ENCODE measurements around the gene HBA1.
"Not testable (repeated sequence)": the region's sequence is repeated elsewhere in the genome, so short reads cannot be mapped to it uniquely, and the experiment has no call there.

HBA1 gene

DNA sequence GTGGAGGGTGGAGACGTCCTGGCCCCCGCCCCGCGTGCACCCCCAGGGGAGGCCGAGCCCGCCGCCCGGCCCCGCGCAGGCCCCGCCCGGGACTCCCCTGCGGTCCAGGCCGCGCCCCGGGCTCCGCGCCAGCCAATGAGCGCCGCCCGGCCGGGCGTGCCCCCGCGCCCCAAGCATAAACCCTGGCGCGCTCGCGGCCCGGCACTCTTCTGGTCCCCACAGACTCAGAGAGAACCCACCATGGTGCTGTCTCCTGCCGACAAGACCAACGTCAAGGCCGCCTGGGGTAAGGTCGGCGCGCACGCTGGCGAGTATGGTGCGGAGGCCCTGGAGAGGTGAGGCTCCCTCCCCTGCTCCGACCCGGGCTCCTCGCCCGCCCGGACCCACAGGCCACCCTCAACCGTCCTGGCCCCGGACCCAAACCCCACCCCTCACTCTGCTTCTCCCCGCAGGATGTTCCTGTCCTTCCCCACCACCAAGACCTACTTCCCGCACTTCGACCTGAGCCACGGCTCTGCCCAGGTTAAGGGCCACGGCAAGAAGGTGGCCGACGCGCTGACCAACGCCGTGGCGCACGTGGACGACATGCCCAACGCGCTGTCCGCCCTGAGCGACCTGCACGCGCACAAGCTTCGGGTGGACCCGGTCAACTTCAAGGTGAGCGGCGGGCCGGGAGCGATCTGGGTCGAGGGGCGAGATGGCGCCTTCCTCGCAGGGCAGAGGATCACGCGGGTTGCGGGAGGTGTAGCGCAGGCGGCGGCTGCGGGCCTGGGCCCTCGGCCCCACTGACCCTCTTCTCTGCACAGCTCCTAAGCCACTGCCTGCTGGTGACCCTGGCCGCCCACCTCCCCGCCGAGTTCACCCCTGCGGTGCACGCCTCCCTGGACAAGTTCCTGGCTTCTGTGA, at the start of gene HBA1:
Gene HBA1, plus strand, starts transcription at position 204 of the 906 bp plus-strand sequence. Its CDS starts 37 bp downstream, at position 241.
- DNase-seq, result not testable (repeated sequence)

DNA sequence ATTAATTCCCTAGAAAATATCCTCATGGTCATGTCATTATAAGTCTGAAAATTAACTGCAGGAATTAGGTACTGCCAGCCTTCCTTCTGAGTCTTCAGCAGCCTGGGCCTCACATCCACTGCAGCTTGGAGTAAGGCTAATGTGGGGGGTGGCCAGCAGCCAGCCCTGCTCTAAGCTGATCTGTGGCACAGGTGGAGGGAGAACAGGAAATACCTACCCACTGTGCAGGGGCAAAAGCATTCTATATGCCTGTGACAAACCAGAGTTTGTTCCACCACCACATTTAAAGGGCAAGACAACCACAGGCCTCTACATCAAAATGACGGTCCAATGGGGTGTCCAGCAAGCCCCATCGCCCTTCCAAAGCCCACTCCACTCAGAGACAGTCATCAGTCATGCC, 47.4 kb upstream of the HBA1 start:
- no peak for DNase-seq

DNA sequence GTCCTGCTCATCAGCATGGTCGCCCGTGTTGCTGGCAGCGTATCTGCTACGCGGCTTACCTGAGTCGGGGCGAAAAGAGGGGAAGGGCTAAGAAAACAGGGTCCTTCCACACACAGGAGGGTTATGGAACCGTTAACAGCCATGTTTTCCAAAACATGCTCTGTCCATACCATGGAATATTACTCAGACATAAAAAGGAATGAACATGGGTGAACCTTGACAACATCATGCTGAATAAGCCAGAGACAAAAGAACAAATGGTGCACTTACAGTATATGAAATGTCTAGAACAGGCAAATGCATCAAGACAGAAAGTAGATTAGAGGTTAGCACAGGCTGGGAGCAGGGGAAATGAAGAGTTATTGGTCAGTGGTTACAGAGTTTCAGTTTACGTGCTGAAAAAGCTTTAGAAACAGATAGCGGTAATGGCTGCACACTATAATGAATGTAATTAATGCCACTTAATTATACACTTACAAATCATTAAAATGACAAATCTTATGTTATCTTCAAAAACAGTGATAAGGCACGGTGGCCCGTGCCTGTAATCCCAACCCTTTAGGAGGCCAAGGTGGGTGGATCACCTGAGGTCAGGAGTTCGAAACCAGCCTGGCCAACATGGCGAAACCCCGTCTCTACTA, 45.8 kb upstream of the HBA1 start:
- no peak for DNase-seq

DNA sequence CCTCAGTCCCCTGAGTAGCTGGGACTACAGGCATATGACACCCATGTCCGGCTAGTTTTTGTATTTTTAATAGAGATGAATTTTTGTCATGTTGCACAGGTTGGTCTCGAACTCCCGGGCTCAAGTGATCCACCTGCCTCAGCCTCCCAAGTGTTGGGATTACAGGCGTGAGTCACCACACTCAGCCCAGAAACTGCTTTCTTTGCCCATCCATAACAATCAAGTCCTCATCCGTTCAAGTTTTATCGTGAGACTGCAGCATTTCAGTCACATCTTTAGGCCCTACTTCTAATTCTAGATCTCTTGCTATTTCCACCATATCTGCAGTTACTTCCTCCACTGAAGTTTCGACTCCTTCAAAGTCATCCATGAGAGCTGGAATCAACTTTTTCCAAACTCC, 44.4 kb upstream of the HBA1 start:
- no peak for DNase-seq

DNA sequence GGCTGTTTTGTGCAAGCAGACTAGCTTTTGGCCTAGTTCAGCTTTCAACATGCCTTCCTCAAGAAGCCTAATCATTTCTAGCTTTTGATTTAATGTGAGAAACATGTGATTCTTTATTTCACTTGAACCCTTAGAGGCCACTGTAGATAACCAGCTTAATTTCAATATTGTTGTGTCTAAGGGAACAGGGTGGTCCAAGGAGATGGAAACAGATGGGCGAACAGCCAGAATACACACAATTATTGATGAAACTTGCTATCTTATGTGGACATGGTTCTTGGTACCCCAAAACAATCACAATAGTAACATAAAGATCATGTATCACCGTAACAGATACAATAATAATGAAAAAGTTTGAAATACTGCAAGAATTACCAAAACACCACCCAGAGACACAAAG, 42.8 kb upstream of the HBA1 start:
- DNase-seq, result no peak

DNA sequence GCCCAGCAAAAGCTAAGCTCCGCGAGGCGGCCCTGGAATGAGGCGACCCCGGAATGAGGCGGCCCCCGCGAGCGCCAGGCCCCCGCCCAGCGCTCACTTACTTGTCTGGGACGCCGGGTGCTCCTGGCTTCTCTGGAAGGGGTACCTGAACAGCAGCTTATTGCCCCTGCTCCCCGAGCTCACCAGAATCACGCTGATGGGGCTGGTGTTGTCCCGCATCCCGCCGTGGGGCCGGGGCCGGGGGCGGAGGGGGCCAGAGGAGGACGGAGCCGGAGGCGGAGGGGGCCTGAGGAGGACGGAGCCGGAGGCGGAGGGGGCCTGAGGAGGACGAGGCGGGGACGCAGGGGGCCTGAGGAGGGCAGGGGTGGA, 38.4 kb upstream of the HBA1 start:
- DNase-seq, result no peak

DNA sequence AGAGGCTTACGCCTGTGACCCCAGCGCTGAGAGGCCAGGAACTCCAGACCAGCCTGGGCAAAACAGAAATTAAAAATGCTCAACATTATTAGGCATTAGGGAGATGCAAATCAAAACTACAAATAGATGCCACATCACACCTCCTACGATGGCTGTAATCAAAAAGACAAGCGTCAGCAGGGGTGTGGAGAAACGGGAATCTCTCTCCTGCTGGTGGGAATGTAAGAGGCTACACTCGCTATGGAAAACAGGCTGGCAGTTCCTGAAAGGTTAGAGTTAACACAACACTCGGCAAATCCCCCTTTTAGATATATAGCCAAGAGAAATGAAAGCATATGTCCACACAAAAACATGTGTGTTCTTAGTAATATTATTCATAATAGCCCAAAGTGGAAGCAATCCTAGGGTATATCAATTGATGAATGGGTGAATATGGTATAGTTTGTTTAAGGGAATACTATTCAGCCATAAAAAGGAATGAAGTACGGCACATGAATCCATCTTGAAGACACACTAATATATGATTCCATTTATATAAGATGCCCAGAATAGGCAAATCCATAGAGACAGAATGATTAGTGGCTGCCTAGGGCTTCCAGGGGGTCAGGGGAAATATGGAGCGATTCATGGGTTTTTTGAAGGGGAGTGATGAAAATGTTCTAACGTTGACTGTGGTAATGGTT, 36.2 kb upstream of the HBA1 start:
- no peak for DNase-seq

DNA sequence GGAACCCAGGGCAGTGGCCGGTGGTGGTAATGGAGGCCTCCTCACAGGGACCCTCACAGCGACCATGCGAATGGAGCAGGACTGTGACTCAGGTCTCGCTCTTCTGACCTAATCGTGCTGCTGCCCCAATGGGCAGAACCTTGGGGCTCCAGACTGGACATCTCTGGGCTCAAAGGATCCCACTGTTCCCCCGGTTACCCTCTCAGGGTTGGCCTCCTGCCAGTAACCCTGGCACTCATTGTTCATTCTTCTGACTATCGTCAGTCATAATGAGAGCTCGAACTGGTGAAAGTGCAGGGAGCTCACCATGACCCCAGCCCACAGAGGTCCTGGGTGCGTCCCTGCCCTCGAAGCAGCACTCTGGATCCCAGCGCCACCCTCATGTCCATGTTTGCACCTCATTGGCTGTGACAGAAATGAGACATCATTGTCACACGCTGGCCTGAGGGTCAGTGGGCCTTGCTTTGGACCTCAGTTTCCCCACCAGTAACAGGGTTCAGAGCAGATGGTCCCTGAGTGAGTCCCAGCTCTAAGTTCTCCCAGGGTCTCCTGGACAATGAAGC, 34.0 kb upstream of the HBA1 start:
- no peak for DNase-seq

DNA sequence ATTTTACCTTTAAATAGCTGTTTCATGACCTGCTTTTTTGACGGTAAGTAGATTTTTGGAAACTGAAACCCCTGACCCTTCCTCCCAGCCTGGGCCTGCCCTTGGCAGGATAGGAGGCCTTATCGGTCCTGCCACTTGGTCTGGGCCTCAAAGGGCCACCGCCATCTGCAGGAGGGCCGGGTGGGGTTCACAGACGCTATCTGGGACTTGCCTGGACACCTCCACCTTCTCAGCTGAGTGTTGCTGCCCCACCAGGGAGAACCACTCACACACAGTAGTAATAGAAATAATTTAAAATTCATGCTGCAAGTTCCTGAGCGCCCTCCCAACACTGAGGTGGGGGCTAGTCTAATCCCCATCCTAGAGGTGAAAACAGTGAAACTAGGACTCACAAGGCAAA, 33.4 kb upstream of the HBA1 start:
- no peak for DNase-seq

DNA sequence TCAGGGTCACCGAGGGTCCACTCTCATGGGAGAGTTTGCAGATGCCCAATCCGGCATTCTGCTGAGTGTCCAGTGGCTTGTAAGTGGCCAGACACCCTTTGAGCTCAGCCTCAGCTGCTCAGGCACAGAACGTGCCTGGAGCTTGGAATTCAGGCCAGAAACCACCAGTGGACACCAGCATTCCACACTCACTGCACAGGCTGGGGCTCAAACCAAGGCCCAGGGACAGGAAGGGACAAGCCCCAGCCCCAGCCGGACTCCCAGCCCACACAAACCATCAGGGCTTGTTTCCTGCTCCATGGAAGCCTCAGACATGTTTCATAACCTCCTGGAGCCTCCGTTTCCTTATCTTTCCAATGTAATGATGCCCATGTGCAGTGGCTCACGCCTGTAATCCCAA, 33.0 kb upstream of the HBA1 start:
- DNase-seq, result no peak

DNA sequence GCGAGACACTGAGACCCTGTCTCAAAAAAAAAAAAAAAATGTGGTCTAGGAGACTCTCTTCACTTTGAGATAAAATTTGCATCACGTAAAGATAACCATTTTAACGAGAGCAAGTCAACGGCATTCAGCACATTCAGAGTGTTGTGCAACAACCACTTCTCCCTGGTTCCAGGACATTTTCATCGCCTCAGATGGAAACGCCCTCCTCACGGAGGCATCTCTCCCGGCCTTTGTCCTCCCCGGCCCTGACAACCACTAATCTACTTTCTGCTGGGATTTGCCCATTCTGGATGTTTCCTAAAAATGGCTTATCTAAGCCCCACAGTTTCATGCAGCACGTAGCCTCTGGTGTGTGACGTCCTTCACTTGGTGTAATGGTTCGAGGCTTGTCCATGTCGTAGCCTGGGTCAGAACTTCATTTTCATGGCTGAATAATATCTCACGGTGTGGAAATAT, 31.7 kb upstream of the HBA1 start:
- DNase-seq, result no peak

DNA sequence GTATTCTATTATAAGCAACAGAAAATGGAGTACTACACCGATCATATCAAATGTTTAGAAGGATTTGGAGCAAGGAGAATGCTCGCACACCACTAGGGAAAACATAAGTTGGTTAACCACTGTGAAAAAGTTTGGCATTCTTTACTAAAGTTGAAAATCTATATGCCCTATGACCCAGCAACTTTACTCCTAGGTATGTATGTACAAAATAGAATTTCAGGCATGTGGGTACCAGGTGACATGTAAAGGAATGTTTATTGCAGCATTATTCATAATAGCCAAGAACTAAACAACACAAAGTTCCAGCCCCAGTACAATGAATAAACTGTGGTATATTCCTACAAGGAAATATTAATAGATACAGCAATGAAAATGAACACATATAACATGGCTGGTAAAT, 29.8 kb upstream of the HBA1 start:
- DNase-seq, result no peak

DNA sequence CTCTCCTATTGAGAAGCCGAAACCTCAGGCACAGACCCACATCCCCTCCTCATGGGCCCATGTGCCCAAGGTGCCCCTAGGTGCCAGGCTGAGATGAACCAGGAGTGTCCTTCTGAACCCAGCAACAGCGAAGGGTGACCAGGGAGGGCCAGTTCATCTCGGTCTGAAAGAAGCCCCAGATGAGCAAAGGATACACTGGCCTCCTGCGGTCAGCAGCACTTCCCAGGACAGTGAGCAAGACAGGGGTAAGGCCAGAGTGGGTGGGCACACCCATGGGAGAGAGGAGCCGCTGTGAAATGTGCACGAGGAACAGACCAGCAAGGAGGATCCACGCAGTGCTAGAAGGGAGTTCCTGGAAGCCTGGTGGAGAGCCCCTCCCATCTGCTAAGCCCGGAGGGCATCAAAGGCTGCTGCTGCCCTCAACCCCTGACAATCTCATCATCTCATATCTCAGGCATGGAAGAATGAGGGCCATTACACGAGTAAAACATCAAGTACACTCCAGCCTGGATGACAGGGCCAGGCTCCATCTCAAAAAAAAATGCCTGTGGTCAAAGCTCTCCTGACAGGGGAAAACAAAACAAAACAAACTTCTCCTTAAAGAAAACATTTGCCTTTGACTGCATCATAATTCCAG, 27.3 kb upstream of the HBA1 start:
- no peak for DNase-seq

DNA sequence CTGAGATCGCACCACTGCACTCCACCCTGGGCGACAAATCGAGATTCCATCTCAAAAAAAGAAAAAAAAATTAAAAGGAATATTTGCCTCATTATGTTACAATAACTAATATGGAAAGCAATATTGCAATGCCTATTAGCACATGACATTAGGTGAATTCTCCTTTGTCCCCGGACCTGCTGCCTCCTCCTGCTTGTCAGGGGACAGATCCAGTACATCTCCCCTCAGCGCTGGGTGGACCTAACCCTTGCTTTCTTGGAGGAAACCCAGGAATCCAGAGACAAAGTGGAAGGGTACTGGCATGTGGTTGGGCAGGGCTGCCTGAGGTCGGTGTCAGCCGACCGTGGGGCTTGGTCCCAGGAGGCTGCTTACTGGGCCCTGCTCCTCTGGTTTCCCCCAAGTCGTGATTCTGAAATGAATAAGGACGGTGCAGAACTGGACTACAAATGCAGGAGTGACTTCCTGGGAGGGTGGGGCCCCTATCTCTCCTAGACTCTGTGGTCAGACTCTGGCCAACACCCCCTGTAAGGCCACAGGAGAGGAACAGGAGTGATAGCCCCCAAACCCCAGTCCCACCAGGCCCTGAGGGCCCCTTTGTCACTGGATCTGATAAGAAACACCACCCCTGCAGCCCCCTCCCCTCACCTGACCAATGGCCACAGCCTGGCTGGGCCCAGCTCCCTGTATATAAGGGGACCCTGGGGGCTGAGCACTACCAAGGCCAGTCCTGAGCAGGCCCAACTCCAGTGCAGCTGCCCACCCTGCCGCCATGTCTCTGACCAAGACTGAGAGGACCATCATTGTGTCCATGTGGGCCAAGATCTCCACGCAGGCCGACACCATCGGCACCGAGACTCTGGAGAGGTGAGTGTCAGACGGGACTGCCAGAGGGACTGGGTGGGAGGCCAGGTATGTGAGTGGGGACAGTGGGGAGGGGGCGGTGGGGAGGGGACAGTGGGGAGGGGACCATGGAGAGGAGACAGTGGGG, 24.0 kb upstream of the HBA1 start, which contains the start of gene HBZ:
Gene HBZ, plus strand, starts transcription at position 504 of the 988 bp plus-strand sequence. Its CDS starts 266 bp downstream, at position 770.
- DNase-seq, result no peak

DNA sequence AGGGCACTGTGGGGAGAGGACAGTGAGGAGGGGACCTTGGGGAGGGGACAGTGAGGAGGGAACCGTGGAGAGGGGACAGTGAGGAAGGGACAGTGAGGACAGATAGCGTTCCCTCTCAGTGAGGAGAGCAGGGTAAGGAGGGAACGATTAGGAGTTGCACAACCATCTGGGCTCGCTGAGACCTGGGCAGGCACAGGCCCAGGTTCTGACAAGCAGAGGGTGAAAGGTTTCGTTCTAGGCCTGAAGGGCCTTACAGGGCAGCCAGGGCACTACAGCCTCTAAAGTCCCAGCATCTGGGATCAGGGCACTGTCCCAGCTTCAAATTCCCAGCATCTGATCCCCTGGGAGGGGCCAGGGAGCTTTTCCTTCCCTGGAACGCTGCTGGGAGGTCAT, 23.4 kb upstream of the HBA1 start:
- not testable (repeated sequence) for DNase-seq

DNA sequence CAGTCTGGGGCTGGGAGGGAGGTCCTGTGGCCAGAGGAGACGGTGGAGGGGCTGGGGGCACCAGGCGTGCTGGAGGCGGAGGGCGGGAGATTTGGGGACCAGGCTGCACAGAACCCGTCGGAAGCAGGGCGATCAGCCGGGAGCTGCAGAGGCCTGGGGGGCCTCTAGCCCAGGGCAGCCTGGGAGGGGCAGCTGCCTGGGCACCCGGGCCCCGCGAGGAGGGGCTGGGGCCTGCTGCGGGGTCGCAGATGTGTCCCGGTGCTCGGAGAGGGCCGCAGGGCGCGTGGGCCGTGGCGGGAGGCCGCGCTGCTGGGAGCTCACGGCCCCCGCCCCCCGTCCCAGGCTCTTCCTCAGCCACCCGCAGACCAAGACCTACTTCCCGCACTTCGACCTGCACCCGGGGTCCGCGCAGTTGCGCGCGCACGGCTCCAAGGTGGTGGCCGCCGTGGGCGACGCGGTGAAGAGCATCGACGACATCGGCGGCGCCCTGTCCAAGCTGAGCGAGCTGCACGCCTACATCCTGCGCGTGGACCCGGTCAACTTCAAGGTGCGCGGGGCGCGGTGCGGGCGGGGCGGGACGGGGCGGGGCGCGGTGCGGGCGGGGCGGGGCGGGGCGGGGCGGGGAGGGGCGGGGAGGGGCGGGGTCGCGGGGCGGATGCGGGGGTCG, 22.8 kb upstream of the HBA1 start:
- not testable (repeated sequence) for DNase-seq

DNA sequence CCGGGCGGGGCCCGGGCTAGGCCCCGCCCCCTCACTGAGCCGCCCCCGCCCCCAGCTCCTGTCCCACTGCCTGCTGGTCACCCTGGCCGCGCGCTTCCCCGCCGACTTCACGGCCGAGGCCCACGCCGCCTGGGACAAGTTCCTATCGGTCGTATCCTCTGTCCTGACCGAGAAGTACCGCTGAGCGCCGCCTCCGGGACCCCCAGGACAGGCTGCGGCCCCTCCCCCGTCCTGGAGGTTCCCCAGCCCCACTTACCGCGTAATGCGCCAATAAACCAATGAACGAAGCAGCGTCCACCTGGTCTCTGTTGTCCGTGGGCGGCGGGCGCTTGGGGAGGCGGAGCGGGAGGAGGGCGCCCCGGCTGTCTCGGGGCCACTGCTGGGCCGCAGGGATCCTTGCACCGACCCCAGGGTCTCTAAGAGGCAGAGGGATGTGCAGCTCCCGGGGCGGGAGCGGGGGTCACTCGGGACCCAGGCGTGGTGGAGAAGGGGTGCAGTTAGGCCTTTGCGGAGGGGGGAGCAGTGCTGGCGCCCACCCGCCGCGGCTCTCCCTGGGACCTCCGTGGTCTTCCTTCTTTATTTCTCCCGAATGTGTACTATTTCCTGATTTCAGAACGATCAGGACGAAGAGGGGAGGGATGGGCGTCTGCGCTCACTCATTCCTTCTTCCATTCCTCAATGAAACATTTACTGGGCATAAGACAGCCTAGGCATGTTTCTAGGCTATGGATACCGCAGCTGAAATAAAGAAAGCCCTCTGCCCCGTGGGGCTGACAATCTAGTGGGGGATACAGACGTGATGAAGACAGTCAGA, 22.1 kb upstream of the HBA1 start:
- DNase-seq, result no peak

DNA sequence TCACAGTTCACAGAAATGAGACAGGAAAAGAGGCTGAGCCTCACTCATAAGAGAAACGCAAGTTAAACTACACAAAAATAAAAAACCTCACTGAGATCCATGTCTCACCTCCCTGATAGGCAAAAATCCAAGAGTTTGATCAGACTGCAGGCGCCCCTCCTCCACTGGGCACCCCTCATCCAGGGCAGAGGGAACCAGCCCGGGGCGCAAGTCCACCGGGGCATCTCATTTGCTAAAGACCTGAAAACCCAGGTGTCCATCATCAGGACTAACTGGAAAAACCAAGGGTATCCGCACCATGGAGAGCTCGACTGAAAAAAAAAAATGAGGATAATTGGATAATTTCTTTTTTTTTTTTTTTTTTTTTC, 21.5 kb upstream of the HBA1 start:
- DNase-seq, result no peak

DNA sequence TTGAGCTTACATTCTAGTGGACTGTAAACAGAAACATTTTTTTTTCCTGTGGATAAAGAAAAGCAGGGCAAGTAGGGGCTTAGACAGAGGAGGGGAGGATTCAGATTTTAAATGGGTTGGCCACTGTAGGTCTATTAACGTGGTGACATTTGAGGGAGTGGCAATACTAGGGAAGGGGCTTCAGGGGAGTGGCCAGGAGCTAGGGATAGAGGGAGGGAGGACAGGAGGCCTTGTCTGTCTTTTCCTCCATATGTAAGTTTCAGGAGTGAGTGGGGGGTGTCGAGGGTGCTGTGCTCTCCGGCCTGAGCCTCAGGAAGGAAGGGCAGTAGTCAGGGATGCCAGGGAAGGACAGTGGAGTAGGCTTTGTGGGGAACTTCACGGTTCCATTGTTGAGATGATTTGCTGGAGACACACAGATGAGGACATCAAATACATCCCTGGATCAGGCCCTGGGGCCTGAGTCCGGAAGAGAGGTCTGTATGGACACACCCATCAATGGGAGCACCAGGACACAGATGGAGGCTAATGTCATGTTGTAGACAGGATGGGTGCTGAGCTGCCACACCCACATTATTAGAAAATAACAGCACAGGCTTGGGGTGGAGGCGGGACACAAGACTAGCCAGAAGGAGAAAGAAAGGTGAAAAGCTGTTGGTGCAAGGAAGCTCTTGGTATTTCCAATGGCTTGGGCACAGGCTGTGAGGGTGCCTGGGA, 17.2 kb upstream of the HBA1 start:
- DNase-seq, result no peak
